Calu3 (cell line): ENCODE data around the gene ARHGAP4. TPM values are rescaled to one million over a fixed set of nuclear protein-coding genes. Genes with fewer than 3 reads are reported as not detected.

Experiments used
- Bru-seq: library from RNA; stranded (reverse); fragments of 400-500 nt; gene quantifications from one replicate; lab custom pipeline; 2021; lab: Mats Ljungman, UMichigan
- BruChase-seq, 2 experiments: library from RNA; stranded (reverse); fragments of 400-500 nt; gene quantifications; one replicate each; lab custom pipeline; 2021; lab: Mats Ljungman, UMichigan
- BruUV-seq: library from RNA; stranded (reverse); fragments of 400-500 nt; replicated peaks from 2 replicates; lab custom pipeline; 2021; lab: Mats Ljungman, UMichigan
- CTCF ChIA-PET: fragments of 300-600 bp; sonication (Branson Sonifier 250); formaldehyde crosslinking; loops from one replicate; lab custom pipeline; 2022; ENCODE audit warnings: antibody characterized with exemption; lab: Charles Lee
- DNase-seq: peaks from one replicate; pipeline ENCODE4 v3.0.0; 2022
- H3K27ac Mint-ChIP-seq: one replicate; pipeline ENCODE4 v1.8.0; 2022; ENCODE audit warnings: mixed read lengths; ENCODE audit not compliant: unreplicated experiment
- H3K27me3 Mint-ChIP-seq: one replicate; pipeline ENCODE4 v1.8.0; 2022; ENCODE audit warnings: mixed read lengths; ENCODE audit not compliant: unreplicated experiment
- H3K36me3 Mint-ChIP-seq: one replicate; pipeline ENCODE4 v1.8.0; 2022; ENCODE audit warnings: mild to moderate bottlenecking, moderate library complexity, mixed read lengths; ENCODE audit not compliant: insufficient read depth, unreplicated experiment
- H3K4me1 Mint-ChIP-seq: one replicate; pipeline ENCODE4 v1.8.0; 2022; ENCODE audit warnings: mild to moderate bottlenecking, low read depth, mixed read lengths; ENCODE audit not compliant: unreplicated experiment
- H3K4me3 Mint-ChIP-seq: one replicate; pipeline ENCODE4 v1.8.0; 2022; ENCODE audit warnings: mild to moderate bottlenecking, low read depth, moderate library complexity, mixed read lengths; ENCODE audit not compliant: unreplicated experiment
- H3K9me3 Mint-ChIP-seq: one replicate; pipeline ENCODE4 v1.8.0; 2022; ENCODE audit warnings: low read depth, mixed read lengths; ENCODE audit not compliant: unreplicated experiment
- intact Hi-C: fragments of 100-400 bp; cut with micrococcal nuclease; formaldehyde crosslinking; loops from one replicate; pipeline ENCODE4 v1.10.0; 2022; ENCODE audit not compliant: unreplicated experiment
- long read RNA-seq: library from polyadenylated mRNA; stranded (forward); transcript quantifications from one replicate; pipeline ENCODE4 v2.0.0, GENCODE V29; 2022
- total RNA-seq: library from RNA; stranded (reverse); gene quantifications from 2 replicates; pipeline ENCODE4 v1.2.3, GENCODE V29; 2022
- TF ChIP-seq, protein P1 (sequence below): fragments of 200-600 bp; IDR thresholded peaks from one replicate; pipeline ENCODE4 v1.8.0; 2022; ENCODE audit warnings: antibody characterized with exemption; ENCODE audit not compliant: unreplicated experiment

Gene ARHGAP4
- total RNA-seq = 2.6 and 3.8 TPM in 2 replicates
- Bru-seq, nascent RNA = percentile 22 among the genes with signal in this experiment
- BruChase-seq, experiment 1, labeled RNA remaining after a 6-hour chase = percentile 45 among the genes with signal in this experiment
- BruChase-seq, experiment 2, labeled RNA remaining after a 2-hour chase = percentile 41 among the genes with signal in this experiment
- long read RNA-seq, partial matches to known transcripts = 2 of 2 reads
- long read RNA-seq, other reads (novel, unspliced or antisense) = 0 of 2 reads

DNA sequence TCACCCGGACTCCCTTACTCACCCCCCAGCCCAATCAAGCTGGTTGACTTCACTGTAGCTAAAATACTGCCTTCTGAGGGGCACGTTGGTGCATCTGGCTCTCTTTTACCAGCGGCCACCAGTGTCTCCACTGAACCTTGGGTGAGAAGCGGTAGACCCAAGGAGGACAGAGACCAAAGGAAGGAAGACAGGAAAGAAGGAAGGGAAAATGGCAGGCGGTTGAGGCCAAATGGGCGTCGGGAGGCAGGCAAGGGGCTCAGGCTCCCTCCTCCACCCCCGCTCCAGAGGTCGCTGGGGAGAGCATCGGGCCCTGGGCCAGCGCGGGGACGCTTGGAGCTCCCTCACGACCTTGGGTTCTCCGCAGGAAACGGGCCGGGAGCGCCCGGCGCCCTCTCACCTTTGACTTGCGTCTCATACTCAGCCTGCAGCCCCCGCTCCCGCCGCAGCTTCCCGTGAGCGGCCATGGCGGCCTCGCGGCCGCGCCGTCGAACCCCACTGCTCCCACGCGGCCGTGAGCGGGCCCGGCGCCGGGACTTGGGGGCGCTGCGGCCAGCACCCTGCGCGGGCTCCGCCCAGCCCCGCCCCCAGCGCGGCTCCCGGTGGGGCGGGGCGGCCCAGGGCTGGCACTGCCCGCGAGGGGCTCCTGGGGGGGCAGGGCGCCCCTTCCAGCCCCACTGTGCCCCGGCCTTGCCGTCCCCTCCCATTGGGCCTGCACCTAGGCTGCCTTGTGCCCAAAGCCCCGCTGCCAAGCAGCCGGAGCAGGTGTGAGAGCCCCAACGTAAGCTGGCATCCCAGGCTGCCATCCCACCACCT is at the start of gene ARHGAP4:
TSS of gene ARHGAP4 (minus strand) at position 526 of the 813 bp plus-strand sequence. CDS start at position 464, 62 bp downstream.
- no TSS peak for BruUV-seq
- no peak for DNase-seq
- H3K36me3 Mint-ChIP-seq = peaks cover 28% of the 10 kb centered on the region
- H3K27me3 Mint-ChIP-seq = peaks cover 17% of the 10 kb centered on the region
- H3K4me3 Mint-ChIP-seq = peak within 1 kb of the TSS; percentile 70
- intact Hi-C loops = no loop called here
- TF ChIP-seq, protein P1, sequence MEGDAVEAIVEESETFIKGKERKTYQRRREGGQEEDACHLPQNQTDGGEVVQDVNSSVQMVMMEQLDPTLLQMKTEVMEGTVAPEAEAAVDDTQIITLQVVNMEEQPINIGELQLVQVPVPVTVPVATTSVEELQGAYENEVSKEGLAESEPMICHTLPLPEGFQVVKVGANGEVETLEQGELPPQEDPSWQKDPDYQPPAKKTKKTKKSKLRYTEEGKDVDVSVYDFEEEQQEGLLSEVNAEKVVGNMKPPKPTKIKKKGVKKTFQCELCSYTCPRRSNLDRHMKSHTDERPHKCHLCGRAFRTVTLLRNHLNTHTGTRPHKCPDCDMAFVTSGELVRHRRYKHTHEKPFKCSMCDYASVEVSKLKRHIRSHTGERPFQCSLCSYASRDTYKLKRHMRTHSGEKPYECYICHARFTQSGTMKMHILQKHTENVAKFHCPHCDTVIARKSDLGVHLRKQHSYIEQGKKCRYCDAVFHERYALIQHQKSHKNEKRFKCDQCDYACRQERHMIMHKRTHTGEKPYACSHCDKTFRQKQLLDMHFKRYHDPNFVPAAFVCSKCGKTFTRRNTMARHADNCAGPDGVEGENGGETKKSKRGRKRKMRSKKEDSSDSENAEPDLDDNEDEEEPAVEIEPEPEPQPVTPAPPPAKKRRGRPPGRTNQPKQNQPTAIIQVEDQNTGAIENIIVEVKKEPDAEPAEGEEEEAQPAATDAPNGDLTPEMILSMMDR = no peak
- peak within 1 kb of the TSS; percentile 45 for H3K27ac Mint-ChIP-seq
- peaks cover 8% of the 10 kb centered on the region for H3K4me1 Mint-ChIP-seq
- CTCF ChIA-PET = interaction anchor here (1.1 kb wide), 1 partner anchor 21 kb away, joined by 4 read pairs; no protein-coding TSS in a partner anchor
- no peaks in the 10 kb centered on the region for H3K9me3 Mint-ChIP-seq

- CTCF ChIA-PET = no interaction called here
- intact Hi-C loops = no loop called here
- no TSS peak for BruUV-seq
- TF ChIP-seq, protein P1 = no peak
- no peaks in the 10 kb centered on the region for H3K9me3 Mint-ChIP-seq
- H3K4me3 Mint-ChIP-seq = no peak overlapping the region
- H3K27me3 Mint-ChIP-seq = no peaks in the 10 kb centered on the region
- H3K4me1 Mint-ChIP-seq = peaks cover 11% of the 10 kb centered on the region
- H3K27ac Mint-ChIP-seq = no peak overlapping the region
- DNase-seq = no peak
- H3K36me3 Mint-ChIP-seq = peaks cover 43% of the 10 kb centered on the region
Observed at GRCh38 chrX:153974726-153975286, 48.7 kb upstream of the ARHGAP4 start.

DNA sequence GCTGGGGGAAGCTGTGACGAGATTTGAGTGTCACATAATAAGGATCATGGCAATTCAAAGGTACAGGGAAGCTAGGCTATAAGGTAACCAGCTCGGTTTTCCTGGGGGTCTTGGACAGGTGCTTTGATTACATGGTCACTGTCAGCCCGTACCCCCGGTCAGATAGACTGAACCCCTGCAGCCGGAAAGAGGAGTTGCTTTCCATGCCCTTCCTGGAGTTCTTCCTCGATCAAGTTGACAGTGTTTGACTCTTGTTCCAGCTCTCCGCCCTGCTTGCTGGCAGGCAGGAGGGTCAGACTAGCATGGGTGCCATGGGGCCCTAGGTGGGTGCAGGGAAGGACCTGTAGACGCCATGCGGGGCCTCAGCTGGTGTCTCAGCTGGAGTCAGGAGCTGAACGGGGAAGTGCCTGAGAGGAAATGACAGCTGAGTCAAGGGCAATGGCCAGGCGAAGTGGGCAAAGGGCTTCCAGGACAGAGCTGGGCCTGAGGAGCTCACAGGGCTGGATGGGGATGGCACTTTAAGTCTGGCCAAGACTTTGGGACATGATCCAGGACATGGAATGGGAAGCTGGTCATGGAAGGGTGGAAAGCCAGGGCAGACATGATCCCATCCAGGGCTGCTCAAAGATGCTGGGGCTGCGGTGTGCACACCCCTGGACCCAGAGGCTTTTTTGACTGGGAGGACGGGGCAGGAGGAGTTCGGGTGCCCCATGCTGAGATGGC is 48.1 kb upstream of the ARHGAP4 start:
- Mint-ChIP-seq H3K27me3 (no peaks in the 10 kb centered on the region), H3K4me3 (peak overlapping the region; percentile 89), H3K4me1 (peaks cover 11% of the 10 kb centered on the region), H3K9me3 (no peaks in the 10 kb centered on the region), H3K36me3 (peaks cover 49% of the 10 kb centered on the region), H3K27ac (peak overlapping the region; percentile 52)
- CTCF ChIA-PET = no interaction called here
- BruUV-seq = no TSS peak
- no peak for DNase-seq
- TF ChIP-seq, protein P1 = no peak
- intact Hi-C loops = no loop called here
